ENCODE data around the gene E2F6. TPM values are rescaled to one million over a fixed set of nuclear protein-coding genes. Genes with fewer than 3 reads are reported as not detected.

Gene E2F6
- total RNA-seq, 4 donors from 2014 or later = 15.6 to 20.1 (median 19.6) TPM

DNA sequence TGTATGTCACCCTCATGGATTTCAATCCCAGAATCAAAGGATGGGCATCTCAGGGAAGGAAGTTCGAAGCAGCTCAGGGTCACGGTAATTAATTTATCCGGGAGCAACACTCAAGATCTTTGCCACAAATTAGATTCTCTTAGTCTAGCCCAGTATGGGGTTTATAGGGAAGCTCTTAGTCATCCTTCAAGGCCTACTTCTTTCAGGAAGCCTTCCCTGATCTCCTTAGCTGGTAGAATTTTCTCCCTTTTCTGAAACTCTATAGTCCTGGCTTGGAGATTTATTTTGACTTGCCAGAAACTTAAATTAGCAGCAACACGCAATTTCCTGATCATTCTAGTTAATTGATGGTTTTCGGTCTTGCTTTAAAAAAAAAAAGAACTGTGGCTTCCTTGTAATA is 47.4 kb upstream of the E2F6 start:
- peaks cover 0 to 2% (median 0%) of the 10 kb centered on the region in 3 donors for H3K4me1 ChIP-seq
- no peaks in the 10 kb centered on the region for H3K9me3 ChIP-seq

GRCh38 chr2:11512431-11512830 is 46.5 kb upstream of the E2F6 start:
- H3K9me3 ChIP-seq = no peaks in the 10 kb centered on the region
- H3K36me3 ChIP-seq = no peaks in the 10 kb centered on the region
- no peak overlapping the region for H3K4me3 ChIP-seq
- peaks cover 0 to 11% (median 0%) of the 10 kb centered on the region in 3 donors for H3K4me1 ChIP-seq
- WGBS, 2 donors (ENCODE audit: low coverage in 1 of 2) = 65 to 74% methylated on average over 5 of the region's 5 CpGs
- H3K27ac ChIP-seq = no peak overlapping the region
- TF ChIP-seq POLR2AphosphoS5 (IDR thresholded peaks at IDR 0.05) (no peak), POLR2A (IDR thresholded peaks at IDR 0.05) (no peak), EP300 (IDR thresholded peaks at IDR 0.05) (no peak)
- TF ChIP-seq, protein P1, sequence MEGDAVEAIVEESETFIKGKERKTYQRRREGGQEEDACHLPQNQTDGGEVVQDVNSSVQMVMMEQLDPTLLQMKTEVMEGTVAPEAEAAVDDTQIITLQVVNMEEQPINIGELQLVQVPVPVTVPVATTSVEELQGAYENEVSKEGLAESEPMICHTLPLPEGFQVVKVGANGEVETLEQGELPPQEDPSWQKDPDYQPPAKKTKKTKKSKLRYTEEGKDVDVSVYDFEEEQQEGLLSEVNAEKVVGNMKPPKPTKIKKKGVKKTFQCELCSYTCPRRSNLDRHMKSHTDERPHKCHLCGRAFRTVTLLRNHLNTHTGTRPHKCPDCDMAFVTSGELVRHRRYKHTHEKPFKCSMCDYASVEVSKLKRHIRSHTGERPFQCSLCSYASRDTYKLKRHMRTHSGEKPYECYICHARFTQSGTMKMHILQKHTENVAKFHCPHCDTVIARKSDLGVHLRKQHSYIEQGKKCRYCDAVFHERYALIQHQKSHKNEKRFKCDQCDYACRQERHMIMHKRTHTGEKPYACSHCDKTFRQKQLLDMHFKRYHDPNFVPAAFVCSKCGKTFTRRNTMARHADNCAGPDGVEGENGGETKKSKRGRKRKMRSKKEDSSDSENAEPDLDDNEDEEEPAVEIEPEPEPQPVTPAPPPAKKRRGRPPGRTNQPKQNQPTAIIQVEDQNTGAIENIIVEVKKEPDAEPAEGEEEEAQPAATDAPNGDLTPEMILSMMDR (IDR thresholded peaks at IDR 0.05) = no peak
- ATAC-seq = no peak
- H3K27me3 ChIP-seq = peaks cover 4% of the 10 kb centered on the region

More for the DNA sequence above, 47.4 kb upstream of the E2F6 start:
- H3K36me3 ChIP-seq = no peaks in the 10 kb centered on the region
- no peak for ATAC-seq
- H3K27me3 ChIP-seq = peaks cover 4% of the 10 kb centered on the region
- WGBS, 2 donors (ENCODE audit: low coverage in 1 of 2) = 95 to 100% methylated on average over 2 to 5 of the region's 5 CpGs
- TF ChIP-seq POLR2A (IDR thresholded peaks at IDR 0.05) = no peak
- TF ChIP-seq, protein P1 (IDR thresholded peaks at IDR 0.05) = no peak
- TF ChIP-seq EP300 (IDR thresholded peaks at IDR 0.05) = no peak
- no peak for TF ChIP-seq POLR2AphosphoS5 (IDR thresholded peaks at IDR 0.05)
- H3K27ac ChIP-seq = no peak overlapping the region
- H3K4me3 ChIP-seq = no peak overlapping the region

DNA sequence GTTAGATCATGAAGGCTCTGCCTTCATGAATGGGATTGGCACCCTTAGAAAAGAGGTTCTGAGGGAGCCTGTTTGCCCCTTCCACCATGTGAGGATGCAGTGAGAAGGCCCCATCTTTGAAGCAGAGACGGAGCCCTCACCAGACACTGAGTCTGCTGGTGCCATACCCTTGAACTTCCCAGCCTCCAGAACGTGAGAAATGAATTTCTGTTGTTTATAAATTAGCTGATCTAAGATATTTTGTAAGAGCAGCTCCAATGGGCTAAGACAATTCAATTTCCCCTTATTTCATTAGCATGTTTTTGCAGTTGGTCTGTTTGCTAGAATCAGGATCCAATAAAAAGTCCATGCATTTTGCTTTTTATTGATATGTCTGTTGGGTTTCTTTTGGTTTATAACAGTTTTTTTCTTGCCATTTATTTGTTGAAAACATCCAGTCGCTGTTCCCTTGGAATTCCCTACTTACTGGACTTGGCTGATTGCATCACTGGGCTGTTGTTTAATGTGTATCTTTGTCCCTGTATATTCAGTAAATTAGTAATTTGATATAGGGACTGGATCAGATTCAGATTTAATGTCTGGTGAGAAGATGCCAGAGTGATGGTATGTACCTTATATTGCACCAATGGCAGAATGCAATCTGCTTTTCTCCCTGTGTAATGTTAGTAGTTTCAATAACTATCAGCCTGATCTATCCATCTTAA is 43.8 kb upstream of the E2F6 start:
- no peak for ATAC-seq
- peaks cover 0 to 11% (median 0%) of the 10 kb centered on the region in 3 donors for H3K4me1 ChIP-seq
- no peaks in the 10 kb centered on the region for H3K27me3 ChIP-seq
- H3K36me3 ChIP-seq = no peaks in the 10 kb centered on the region
- TF ChIP-seq, protein P1 (IDR thresholded peaks at IDR 0.05) = no peak
- TF ChIP-seq POLR2AphosphoS5 (IDR thresholded peaks at IDR 0.05) (no peak), POLR2A (IDR thresholded peaks at IDR 0.05) (no peak), EP300 (IDR thresholded peaks at IDR 0.05) (no peak)
- no peaks in the 10 kb centered on the region for H3K9me3 ChIP-seq
- H3K27ac ChIP-seq = no peak overlapping the region
- no peak overlapping the region for H3K4me3 ChIP-seq
- WGBS, 2 donors (ENCODE audit: low coverage in 1 of 2) = 42 to 67% methylated on average over 2 to 3 of the region's 3 CpGs

- no peak for ATAC-seq
- H3K4me3 ChIP-seq = no peak overlapping the region
- H3K4me1 ChIP-seq = peaks cover 0 to 11% (median 0%) of the 10 kb centered on the region in 3 donors
- no peaks in the 10 kb centered on the region for H3K27me3 ChIP-seq
- no peaks in the 10 kb centered on the region for H3K9me3 ChIP-seq
- H3K27ac ChIP-seq = no peak overlapping the region
- no peaks in the 10 kb centered on the region for H3K36me3 ChIP-seq
- TF ChIP-seq, protein P1 (IDR thresholded peaks at IDR 0.05) = no peak
- TF ChIP-seq EP300 (IDR thresholded peaks at IDR 0.05) (no peak), POLR2A (IDR thresholded peaks at IDR 0.05) (no peak), POLR2AphosphoS5 (IDR thresholded peaks at IDR 0.05) (no peak)
- WGBS, 2 donors (ENCODE audit: low coverage in 1 of 2) = 70 to 75% methylated on average over 8 of the region's 8 CpGs
These were observed 42.3 kb upstream of the E2F6 start for GRCh38 chr2:11508279-11508678.

DNA sequence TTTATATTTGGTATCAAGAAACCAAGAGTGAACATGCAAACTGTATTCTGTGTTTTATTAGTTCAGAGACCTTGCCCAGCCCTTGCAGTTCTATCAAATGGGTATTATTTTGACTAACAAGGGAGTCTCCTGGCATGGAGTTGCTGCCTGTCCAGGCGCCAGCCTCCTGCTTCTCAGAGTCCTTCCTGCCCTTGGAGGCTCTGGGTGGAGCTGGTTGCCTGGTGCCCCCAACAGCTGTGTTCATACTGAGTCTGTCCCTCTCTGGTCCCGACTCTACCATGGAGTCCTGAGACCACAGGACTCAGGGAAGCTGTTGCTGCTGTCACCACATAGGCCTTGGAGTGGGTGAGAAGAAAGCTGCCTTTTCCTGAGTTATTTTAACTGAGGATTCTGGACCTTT is 41.6 kb upstream of the E2F6 start:
- TF ChIP-seq POLR2A (IDR thresholded peaks at IDR 0.05) (no peak), EP300 (IDR thresholded peaks at IDR 0.05) (no peak), POLR2AphosphoS5 (IDR thresholded peaks at IDR 0.05) (no peak)
- TF ChIP-seq, protein P1 (IDR thresholded peaks at IDR 0.05) = no peak
- H3K4me3 ChIP-seq = no peak overlapping the region
- no peak overlapping the region for H3K27ac ChIP-seq
- no peaks in the 10 kb centered on the region for H3K27me3 ChIP-seq
- no peaks in the 10 kb centered on the region for H3K36me3 ChIP-seq
- no peaks in the 10 kb centered on the region for H3K9me3 ChIP-seq
- peaks cover 0 to 11% (median 0%) of the 10 kb centered on the region in 3 donors for H3K4me1 ChIP-seq
- ATAC-seq = no peak
- WGBS, 2 donors (ENCODE audit: low coverage in 1 of 2) = no CpG with 5 or more reads among the region's 2 CpGs

All from gastroesophageal sphincter (tissue), 4 donors.